IMR-90 (cell line): ENCODE results near the gene C10orf71. TPM values are rescaled to one million over a fixed set of nuclear protein-coding genes. Genes with fewer than 3 reads are reported as not detected.

Experiments
- ATAC-seq: fragments of 200-7000 bp; cut with Tn5 transposase; 2 replicates; pipeline ENCODE4 v1.9.1; 2020; ENCODE audit warnings: low read depth, mild to moderate bottlenecking, moderate library complexity
- BruUV-seq: library from RNA; stranded (reverse); fragments of 400-500 nt; replicated peaks from 2 replicates; lab custom pipeline; 2021; lab: Mats Ljungman, UMichigan
- CTCF ChIA-PET: fragments of 300-600 bp; formaldehyde crosslinking; extraction: SDS; loops from one replicate; lab custom pipeline; 2021; ENCODE audit warnings: antibody characterized with exemption; lab: Yijun Ruan, JAX
- POLR2A ChIA-PET: fragments of 300-600 bp; sonication (Branson Sonifier 250); formaldehyde crosslinking; loops from one replicate; lab custom pipeline; 2022; ENCODE audit warnings: antibody characterized with exemption; ENCODE audit not compliant: unreplicated experiment; lab: Charles Lee
- DNase-seq: peaks from one replicate; pipeline ENCODE4 v3.0.0; 2013
- H2AFZ ChIP-seq: replicated peaks from 2 replicates; pipeline ENCODE3; 2013; ENCODE audit warnings: low read length, mild to moderate bottlenecking; ENCODE audit not compliant: poor library complexity
- H2AK5ac ChIP-seq: 2 replicates; pipeline ENCODE4 v1.6.1; 2013; ENCODE audit warnings: low read depth, low read length, inconsistent platforms
- H2AK9ac ChIP-seq: replicated peaks from 2 replicates; pipeline ENCODE3; 2013; ENCODE audit warnings: mild to moderate bottlenecking, low read depth, low read length, moderate library complexity; ENCODE audit not compliant: poor library complexity
- H2BK120ac ChIP-seq: 2 replicates; pipeline ENCODE4 v1.6.1; 2013; ENCODE audit warnings: low read depth, low read length, inconsistent platforms
- H2BK15ac ChIP-seq: 3 replicates; pipeline ENCODE4 v1.6.1; 2013; ENCODE audit warnings: low read depth, low read length, inconsistent platforms
- H2BK20ac ChIP-seq: 2 replicates; pipeline ENCODE4 v1.6.1; 2013; ENCODE audit warnings: low read depth, mild to moderate bottlenecking, inconsistent platforms, low read length, moderate library complexity
- H2BK5ac ChIP-seq: 2 replicates; pipeline ENCODE4 v1.6.1; 2013; ENCODE audit warnings: mild to moderate bottlenecking, low read depth, low read length, inconsistent platforms; ENCODE audit not compliant: poor library complexity, severe bottlenecking
- H3K14ac ChIP-seq: replicated peaks from 2 replicates; pipeline ENCODE4 v1.6.1; 2013; ENCODE audit warnings: low read depth, low read length, inconsistent platforms
- H3K18ac ChIP-seq: 2 replicates; pipeline ENCODE4 v1.6.1; 2013; ENCODE audit warnings: low read depth, low read length, control low read depth
- H3K23ac ChIP-seq: 2 replicates; pipeline ENCODE4 v1.6.1; 2013; ENCODE audit warnings: low read depth, low read length, inconsistent platforms
- H3K27ac ChIP-seq: 2 replicates; pipeline ENCODE4 v1.5.1; 2013; ENCODE audit warnings: mild to moderate bottlenecking, control low read depth, low read length; ENCODE audit not compliant: insufficient read depth
- H3K27me3 ChIP-seq: 2 replicates; pipeline ENCODE4 v1.6.1; 2013; ENCODE audit warnings: low read length; ENCODE audit not compliant: control insufficient read depth, insufficient read depth
- H3K36me3 ChIP-seq: 2 replicates; pipeline ENCODE4 v1.6.1; 2013; ENCODE audit warnings: low read length, mixed read lengths; ENCODE audit not compliant: control insufficient read depth, insufficient read depth
- H3K4ac ChIP-seq: 2 replicates; pipeline ENCODE4 v1.6.1; 2013; ENCODE audit warnings: low read depth, low read length, inconsistent platforms
- H3K4me1 ChIP-seq: 2 replicates; pipeline ENCODE4 v1.6.1; 2013; ENCODE audit warnings: low read length, mixed read lengths; ENCODE audit not compliant: control insufficient read depth, insufficient read depth
- H3K4me2 ChIP-seq: 2 replicates; pipeline ENCODE4 v1.6.1; 2013; ENCODE audit warnings: low read depth, mild to moderate bottlenecking, control low read depth, low read length, moderate library complexity
- H3K4me3 ChIP-seq: 2 replicates; pipeline ENCODE4 v1.5.1; 2013; ENCODE audit warnings: low read depth, mild to moderate bottlenecking, control low read depth, low read length, moderate library complexity; ENCODE audit not compliant: insufficient read depth
- H3K56ac ChIP-seq: 2 replicates; pipeline ENCODE4 v1.6.1; 2013; ENCODE audit warnings: low read length, inconsistent platforms; ENCODE audit not compliant: insufficient read depth; ENCODE audit errors: extremely low read depth
- H3K79me1 ChIP-seq, 2 experiments: 2 replicates each; pipeline ENCODE4 v1.6.1; 2013; ENCODE audit warnings: low read length in 2 of 2, inconsistent platforms in 1 of 2, low read depth in 1 of 2
- H3K9ac ChIP-seq: 2 replicates; pipeline ENCODE4 v1.6.1; 2013; ENCODE audit warnings: low read depth, low read length, control low read depth
- H3K9me1 ChIP-seq: 2 replicates; pipeline ENCODE4 v1.6.1; 2013; ENCODE audit warnings: low read length, inconsistent platforms; ENCODE audit not compliant: insufficient read depth
- H3K9me3 ChIP-seq: 2 replicates; pipeline ENCODE4 v1.6.1; 2013; ENCODE audit warnings: low read length; ENCODE audit not compliant: control insufficient read depth, insufficient read depth
- H4K20me1 ChIP-seq: 2 replicates; pipeline ENCODE4 v1.6.1; 2013; ENCODE audit warnings: low read length, inconsistent platforms; ENCODE audit not compliant: insufficient read depth
- H4K5ac ChIP-seq: 2 replicates; pipeline ENCODE4 v1.6.1; 2013; ENCODE audit warnings: mild to moderate bottlenecking, low read depth, low read length, control low read depth
- H4K8ac ChIP-seq, 2 experiments: 2 replicates each; pipeline ENCODE4 v1.6.1; 2013; ENCODE audit warnings: low read depth in 2 of 2, low read length in 2 of 2, control low read depth in 1 of 2, inconsistent platforms in 1 of 2
- H4K91ac ChIP-seq: 2 replicates; pipeline ENCODE4 v1.6.1; 2013; ENCODE audit warnings: low read depth, low read length, inconsistent platforms; ENCODE audit not compliant: insufficient read depth
- ELK1 ChIP-seq: fragments of 150-350 bp; IDR thresholded peaks from 2 replicates; pipeline ENCODE4 v1.6.1; 2016; ENCODE audit warnings: low read depth, mild to moderate bottlenecking, low read length, moderate library complexity, borderline replicate concordance
- FOS ChIP-seq: fragments of 150-350 bp; IDR thresholded peaks from 2 replicates; pipeline ENCODE4 v1.6.1; 2016; ENCODE audit warnings: low read depth, low read length
- MAZ ChIP-seq: IDR thresholded peaks from 2 replicates; pipeline ENCODE4 v1.6.1; 2012; ENCODE audit warnings: low read depth, mild to moderate bottlenecking, low read length, improper control_type of control experiment, moderate library complexity, borderline replicate concordance
- POLR2A ChIP-seq: IDR thresholded peaks from 2 replicates; pipeline ENCODE4 v1.6.1; 2012; ENCODE audit warnings: mild to moderate bottlenecking, low read depth, low read length
- RCOR1 ChIP-seq: IDR thresholded peaks from 2 replicates; pipeline ENCODE4 v1.6.1; 2012; ENCODE audit warnings: mild to moderate bottlenecking, low read length, improper control_type of control experiment; ENCODE audit not compliant: insufficient replicate concordance
- SMC3 ChIP-seq: fragments of 150-350 bp; IDR thresholded peaks from 2 replicates; pipeline ENCODE4 v1.6.1; 2016; ENCODE audit warnings: low read depth, mild to moderate bottlenecking, antibody characterized with exemption, low read length, moderate library complexity
- WGBS, 2 experiments: methylation state at CpG; one replicate each; pipeline versions ENCODE4 v1.1.5 to v1.1.7; 2013; ENCODE audit warnings: missing lambda C conversion rate in 2 of 2; ENCODE audit not compliant: insufficient read length in 1 of 2; ENCODE audit errors: extremely low coverage in 2 of 2; 5-methylcytosine and 5-hydroxymethylcytosine counted together
- dilution Hi-C: fragments of 300-500 bp; cut with HindIII; formaldehyde crosslinking; loops from one replicate; pipeline ENCODE4 v1.14.3; 2018; ENCODE audit warnings: low sequenced_read_pairs; ENCODE audit not compliant: unreplicated experiment
- in situ Hi-C: fragments of 300-500 bp; cut with MboI; formaldehyde crosslinking; loops from 3 replicates; pipeline ENCODE4 v1.14.3; 2019; ENCODE audit warnings: low sequenced_read_pairs, inconsistent platforms, mixed read lengths
- intact Hi-C: fragments of 100-400 bp; cut with micrococcal nuclease; formaldehyde crosslinking; loops from 2 replicates; pipeline ENCODE4 v1.10.0; 2022
- polyA plus RNA-seq, 3 experiments: library from polyadenylated mRNA; depleted of rRNA; stranded (reverse); fragments of >200 nt; gene quantifications; 2 replicates each; pipeline ENCODE4 v1.2.3, GENCODE V29; 2012; ENCODE audit warnings: low replicate concordance in 1 of 3
- total RNA-seq: library from RNA; depleted of rRNA; stranded (reverse); fragments of >200 nt; gene quantifications from 2 replicates; pipeline ENCODE4 v1.2.3, GENCODE V29; 2012

The C10orf71 gene
- total and polyA plus RNA-seq, 2 of the 4 experiments (the other 2 are of a cell fraction) = not detected

- Histone ChIP-seq H3K9me1 (no peaks in the 10 kb centered on the region), H2BK20ac (no peak overlapping the region), H4K5ac (no peak overlapping the region), H3K36me3 (no peaks in the 10 kb centered on the region), H2AFZ (no peak overlapping the region), H3K4me1 (no peaks in the 10 kb centered on the region), H4K20me1 (no peaks in the 10 kb centered on the region), H4K8ac (no peak overlapping the region), H3K9ac (no peak overlapping the region), H2AK5ac (no peak overlapping the region), H3K4me3 (no peak overlapping the region), H3K56ac (no peak overlapping the region), H3K27ac (no peak overlapping the region), H2BK15ac (no peak overlapping the region), H2BK120ac (no peak overlapping the region), H2BK5ac (no peak overlapping the region), H3K18ac (no peak overlapping the region), H3K79me1 (no peaks in the 10 kb centered on the region), H3K14ac (no peak overlapping the region), H4K91ac (no peak overlapping the region), H3K27me3 (peaks cover 9% of the 10 kb centered on the region), H3K4ac (no peak overlapping the region), H3K4me2 (no peak overlapping the region), H2AK9ac (no peak overlapping the region), H3K23ac (no peak overlapping the region), H3K9me3 (no peaks in the 10 kb centered on the region)
- intact Hi-C loops = no loop called here
- WGBS, 2 experiments = no CpG with 5 or more reads among the region's 11 CpGs
- DNase-seq (no peak), ATAC-seq (no peak)
- dilution Hi-C loops = no loop called here
- in situ Hi-C loops = no loop called here
- ChIA-PET POLR2A (no interaction called here), CTCF (interaction anchor here (1.2 kb wide), 1 partner anchor 9 kb away, joined by 3 read pairs; no protein-coding TSS in a partner anchor)
- TF ChIP-seq MAZ (no peak), RCOR1 (no peak), POLR2A (no peak), SMC3 (no peak), FOS (no peak), ELK1 (no peak)
- no TSS peak for BruUV-seq
Measured at GRCh38 chr10:49252313-49253034, 46.5 kb upstream of the C10orf71 start.
